H1 (cell line): ENCODE results near the gene MCUB. TPM values are rescaled to one million over a fixed set of nuclear protein-coding genes. Genes with fewer than 3 reads are reported as not detected.

Source experiments
- EGR1 ChIP-seq: IDR thresholded peaks from 2 replicates; pipeline ENCODE4 v1.6.1; 2011; ENCODE audit warnings: low read depth, low read length, borderline replicate concordance
- GABPA ChIP-seq: IDR thresholded peaks from 2 replicates; pipeline ENCODE4 v1.6.1; 2011; ENCODE audit warnings: mild to moderate bottlenecking, low read length, moderate library complexity, borderline replicate concordance; ENCODE audit not compliant: insufficient read depth
- POLR2AphosphoS5 ChIP-seq: IDR thresholded peaks from 2 replicates; pipeline ENCODE4 v1.6.1; 2011; ENCODE audit warnings: low read depth, low read length
- SUZ12 ChIP-seq: fragments of 200-600 bp; sonication (generic); IDR thresholded peaks from 2 replicates; pipeline ENCODE4 v1.6.1; 2012; ENCODE audit warnings: mild to moderate bottlenecking, inconsistent platforms, low read length, moderate library complexity, mixed read lengths
- TCF12 ChIP-seq: IDR thresholded peaks from 2 replicates; pipeline ENCODE4 v1.6.1; 2011; ENCODE audit warnings: low read depth, mild to moderate bottlenecking, low read length
- YY1 ChIP-seq: IDR thresholded peaks from 2 replicates; pipeline ENCODE4 v1.6.1; 2011; ENCODE audit warnings: low read depth, mild to moderate bottlenecking, low read length
- polyA plus RNA-seq, 7 experiments: library from polyadenylated mRNA; depleted of rRNA in 3 of 7; stranded (reverse) in 5 of 7; unstranded in 2 of 7; fragments of >200 nt in 5 of 7; fragments of 200-250 nt in 2 of 7; gene quantifications; 1 replicate in 5 of 7; 2 replicates in 1 of 7; 4 replicates in 1 of 7; pipeline versions ENCODE4 v1.2.1 to v1.2.3, GENCODE V29; 2011 to 2013; ENCODE audit warnings: missing spikeins in 2 of 7, mixed read lengths in 2 of 7
- total RNA-seq: library from RNA; stranded (reverse); fragmentation: NEBNext Ultra II Directional; extraction: Animal tissue kit (Norgen Biotek cat#: 25700); gene quantifications from 2 replicates; pipeline ENCODE4 v1.2.1, GENCODE V29; 2021

MCUB gene
- total and polyA plus RNA-seq, 2 of the 8 experiments (the other 6 are each of a cell fraction or from before 2014, with no cell fraction given): 15.2 to 19.4 TPM

- no peak for TF ChIP-seq TCF12
- TF ChIP-seq EGR1: no peak
- TF ChIP-seq YY1: no peak
- TF ChIP-seq SUZ12: no peak
- TF ChIP-seq POLR2AphosphoS5: no peak
- no peak for TF ChIP-seq GABPA
These were observed 112.3 kb downstream of the MCUB start (continued) for GRCh38 chr4:109672169-109672930.
